Activated CD4-positive, alpha-beta T cell treated with anti-CD3 and anti-CD28 coated beads, Interleukin-2, amount 10 ng/mL, durations not matched to agents 24 days and 14 days (primary cell): ENCODE data around the gene NBEAL1. TPM values are rescaled to one million over a fixed set of nuclear protein-coding genes. Genes with fewer than 3 reads are reported as not detected.
A peak's percentile ranks its signal among the peaks of the same experiment; 100 is the strongest.
"Not testable (repeated sequence)": the region's sequence is repeated elsewhere in the genome, so short reads cannot be mapped to it uniquely, and the experiment has no call there.

ENCODE experiments used
- DNase-seq: peaks from one replicate; pipeline ENCODE4 v3.0.0; 2022
- H3K27ac Mint-ChIP-seq: one replicate; pipeline ENCODE4 v1.8.0; 2022; ENCODE audit warnings: mild to moderate bottlenecking, mixed read lengths
- H3K27me3 Mint-ChIP-seq: one replicate; pipeline ENCODE4 v1.8.0; 2022; ENCODE audit warnings: mixed read lengths
- H3K36me3 Mint-ChIP-seq: one replicate; pipeline ENCODE4 v1.8.0; 2022; ENCODE audit warnings: low read depth, mild to moderate bottlenecking, mixed read lengths
- H3K4me1 Mint-ChIP-seq: one replicate; pipeline ENCODE4 v1.8.0; 2021; ENCODE audit warnings: mixed read lengths
- H3K4me3 Mint-ChIP-seq: one replicate; pipeline ENCODE4 v1.8.0; 2022; ENCODE audit warnings: mild to moderate bottlenecking, moderate library complexity, mixed read lengths
- H3K9me3 Mint-ChIP-seq: one replicate; pipeline ENCODE4 v1.8.0; 2021; ENCODE audit warnings: mixed read lengths
- intact Hi-C: fragments of 100-400 bp; cut with micrococcal nuclease; formaldehyde crosslinking; loops from one replicate; pipeline ENCODE4 v1.15.1; 2023
- total RNA-seq: library from RNA; stranded (reverse); gene quantifications from 2 replicates; pipeline ENCODE4 v1.2.3, GENCODE V29; 2022

NBEAL1 gene
- total RNA-seq: 7.2 and 9.5 TPM in 2 replicates

DNA sequence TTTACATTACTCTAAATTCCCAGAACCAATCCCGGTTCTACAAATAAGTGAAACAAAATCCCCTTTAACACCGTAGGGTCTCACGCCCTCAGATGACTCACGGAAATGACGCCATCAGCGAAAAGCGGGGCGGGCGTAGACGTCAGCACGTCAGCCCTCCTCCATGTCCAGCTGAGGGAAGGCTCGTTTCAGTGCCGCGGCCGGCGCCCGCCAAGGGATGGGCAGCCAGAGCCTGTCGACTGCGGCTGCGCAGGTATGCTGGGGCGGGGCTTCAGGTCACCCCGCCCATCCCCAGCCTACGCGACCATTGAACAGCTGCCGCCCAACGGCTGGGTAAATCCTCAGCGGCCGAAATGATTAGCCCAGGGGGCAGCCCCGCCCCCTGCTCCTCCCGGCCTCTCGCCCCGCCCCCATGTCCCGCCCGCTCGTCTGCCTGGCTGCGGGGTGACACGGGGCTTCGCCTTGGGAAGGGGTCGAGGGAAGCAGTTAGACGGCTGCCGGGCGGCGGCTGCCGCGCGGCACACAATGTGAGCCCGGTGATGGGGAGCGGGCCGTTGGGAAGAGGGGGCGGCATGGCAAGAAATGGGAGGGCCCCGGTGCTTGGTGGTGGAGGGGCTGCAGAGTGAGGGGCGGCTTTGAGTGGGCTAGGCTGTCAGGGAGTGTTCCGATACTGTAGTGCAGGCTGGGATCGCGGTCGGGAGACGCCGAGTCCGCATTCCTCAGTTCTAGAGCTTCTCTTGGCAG is at the start of gene NBEAL1:
Gene NBEAL1 (plus strand): TSS at position 420 of the 744 bp plus-strand sequence. CDS start 1,510 bp downstream, outside the sequence.
- peak within 1 kb of the TSS; percentile 98 for H3K4me3 Mint-ChIP-seq
- H3K36me3 Mint-ChIP-seq: peaks cover 2% of the 10 kb centered on the region
- H3K9me3 Mint-ChIP-seq: no peaks in the 10 kb centered on the region
- peak; percentile 99 for DNase-seq
- H3K27me3 Mint-ChIP-seq: peaks cover 15% of the 10 kb centered on the region
- peaks cover 31% of the 10 kb centered on the region for H3K4me1 Mint-ChIP-seq
- peak within 1 kb of the TSS; percentile 77 for H3K27ac Mint-ChIP-seq
- intact Hi-C loops: loop anchor here (1.0 to 2.0 kb wide), 4 partner anchors 103 to 380 kb away; partner anchors contain the start of genes FAM117B, ICA1L and WDR12

DNA sequence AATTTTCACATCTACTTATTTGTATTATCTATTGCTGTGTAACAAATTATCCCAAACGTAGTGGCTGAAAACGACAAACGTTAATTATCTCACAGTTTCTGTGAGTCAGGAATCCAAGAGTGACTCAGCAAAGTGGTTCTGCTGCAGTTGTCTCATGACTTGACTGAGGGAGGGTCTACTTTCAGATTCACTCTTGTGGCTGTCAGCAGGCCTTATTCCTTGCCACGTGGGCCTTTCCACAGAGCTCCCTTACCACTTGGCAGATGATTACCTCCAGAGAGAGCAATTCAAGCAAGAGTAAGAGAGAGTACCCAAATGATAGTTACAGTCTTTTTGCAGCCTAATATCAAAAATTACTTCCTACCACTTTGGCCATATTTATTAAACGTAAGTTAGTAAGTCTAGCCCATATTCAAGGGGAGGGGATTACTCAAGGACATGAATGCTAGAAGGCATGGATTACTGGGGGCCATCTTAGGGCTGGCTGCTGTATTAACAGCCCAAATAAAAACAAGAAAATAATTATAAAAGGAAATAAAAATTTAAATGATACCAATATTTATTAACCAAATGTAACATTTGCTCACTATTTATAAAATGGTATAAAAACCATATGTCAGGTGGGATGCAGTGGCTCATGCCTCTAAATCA is 48.7 kb upstream of the NBEAL1 start:
- Mint-ChIP-seq H3K4me3 (no peak overlapping the region), H3K4me1 (peaks cover 6% of the 10 kb centered on the region), H3K36me3 (peaks cover 3% of the 10 kb centered on the region), H3K9me3 (no peaks in the 10 kb centered on the region), H3K27ac (no peak overlapping the region), H3K27me3 (no peaks in the 10 kb centered on the region)
- intact Hi-C loops: no loop called here
- peak; percentile 73 for DNase-seq

DNA sequence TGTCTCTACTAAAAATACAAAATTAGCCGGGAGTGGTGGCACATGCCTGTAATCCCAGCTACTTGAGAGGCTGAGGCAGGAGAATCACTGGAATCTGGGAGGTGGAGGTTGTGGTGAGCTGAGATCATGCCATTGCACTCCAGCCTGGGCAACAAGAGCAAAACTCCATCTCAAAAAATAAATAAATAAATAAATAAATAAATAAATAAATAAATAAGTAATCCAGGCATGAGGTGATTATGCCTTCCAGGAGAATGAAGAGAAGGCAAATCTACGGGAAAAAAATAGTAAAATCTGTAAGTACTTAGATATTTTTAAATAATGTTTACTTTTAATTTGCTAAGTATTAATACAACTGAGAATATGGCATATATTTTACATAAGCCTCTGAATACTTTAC is 45.3 kb upstream of the NBEAL1 start:
- intact Hi-C loops, H3K27me3 Mint-ChIP-seq, H3K4me1 Mint-ChIP-seq, H3K4me3 Mint-ChIP-seq, DNase-seq, H3K27ac Mint-ChIP-seq, H3K9me3 Mint-ChIP-seq, H3K36me3 Mint-ChIP-seq: not testable (repeated sequence)

DNA sequence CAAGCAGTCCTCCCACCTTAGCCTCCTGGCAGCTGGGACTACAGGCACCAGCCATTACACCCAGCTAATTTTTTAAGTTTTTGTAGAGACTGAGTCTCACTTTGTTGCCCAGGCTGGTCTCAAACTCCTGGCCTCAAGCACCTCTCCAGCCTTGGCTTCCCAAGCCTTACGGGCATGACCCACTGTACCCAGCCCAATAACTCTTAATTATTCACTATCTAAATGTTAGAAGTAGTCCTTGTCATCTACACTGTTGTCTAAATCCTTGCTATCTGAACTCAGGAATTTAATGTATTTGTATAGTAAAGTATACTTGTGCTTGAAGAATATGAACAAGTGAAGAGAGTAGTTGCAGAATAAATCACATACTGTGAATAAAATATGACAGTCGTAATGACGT is 37.9 kb upstream of the NBEAL1 start:
- no peak overlapping the region for H3K27ac Mint-ChIP-seq
- intact Hi-C loops: no loop called here
- no peak for DNase-seq
- no peaks in the 10 kb centered on the region for H3K9me3 Mint-ChIP-seq
- no peaks in the 10 kb centered on the region for H3K27me3 Mint-ChIP-seq
- peaks cover 1% of the 10 kb centered on the region for H3K36me3 Mint-ChIP-seq
- no peaks in the 10 kb centered on the region for H3K4me1 Mint-ChIP-seq
- no peak overlapping the region for H3K4me3 Mint-ChIP-seq

DNA sequence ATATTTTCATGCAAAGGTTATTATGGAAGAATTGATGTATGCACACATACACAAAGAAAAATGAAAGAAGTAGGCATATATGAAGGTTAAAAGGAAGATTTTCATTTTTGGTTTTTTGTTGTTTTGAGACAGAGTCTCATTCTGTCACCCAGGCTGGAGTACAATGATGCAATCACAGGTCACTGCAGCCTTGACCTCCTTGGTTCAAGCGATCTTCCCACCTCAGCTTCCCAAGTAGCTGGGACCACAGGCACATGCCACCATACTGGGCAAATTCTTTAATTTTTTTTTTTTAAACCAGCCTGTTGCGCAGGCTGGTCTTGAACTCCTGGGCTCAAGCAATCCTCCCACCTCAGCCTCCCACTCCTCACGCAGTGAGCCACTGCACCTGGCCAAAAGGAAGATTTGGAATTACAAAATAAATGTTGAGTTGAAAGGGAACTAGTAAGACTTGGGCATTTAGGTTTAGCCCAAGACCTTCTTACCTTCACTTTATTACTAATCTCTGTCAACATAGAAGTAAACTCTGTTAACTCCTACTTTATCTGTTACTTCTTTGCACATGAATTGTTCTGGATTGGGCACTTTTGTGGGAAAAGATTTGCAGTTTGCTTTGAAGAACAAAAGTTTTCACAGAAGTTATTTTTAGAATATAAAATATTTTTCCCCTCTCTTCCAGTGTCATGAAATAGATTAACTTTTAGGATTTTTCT is 31.7 kb upstream of the NBEAL1 start:
- Mint-ChIP-seq H3K4me3 (no peak overlapping the region), H3K27ac (no peak overlapping the region), H3K36me3 (peaks cover 3% of the 10 kb centered on the region), H3K9me3 (no peaks in the 10 kb centered on the region), H3K27me3 (no peaks in the 10 kb centered on the region), H3K4me1 (no peaks in the 10 kb centered on the region)
- intact Hi-C loops: no loop called here
- DNase-seq: no peak

DNA sequence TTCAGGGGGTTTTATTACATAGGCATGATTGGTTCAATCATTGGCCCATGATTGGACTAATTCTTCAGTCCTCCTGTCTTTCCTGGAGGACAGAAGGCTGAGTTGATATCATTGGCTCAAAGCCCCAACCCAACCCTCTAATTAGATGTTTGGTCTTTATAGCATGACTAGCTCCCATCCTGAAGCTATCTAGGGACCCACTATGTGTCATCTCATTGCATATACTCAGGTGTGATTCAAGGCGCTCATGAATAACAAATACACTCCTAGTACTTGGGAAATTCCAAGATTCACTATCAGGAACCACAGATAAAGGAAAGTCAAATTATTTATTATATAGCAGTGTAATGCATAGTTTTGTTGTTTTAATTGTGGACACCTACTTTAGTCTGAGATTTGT is 24.9 kb upstream of the NBEAL1 start:
- intact Hi-C loops: no loop called here
- no peak overlapping the region for H3K4me3 Mint-ChIP-seq

DNA sequence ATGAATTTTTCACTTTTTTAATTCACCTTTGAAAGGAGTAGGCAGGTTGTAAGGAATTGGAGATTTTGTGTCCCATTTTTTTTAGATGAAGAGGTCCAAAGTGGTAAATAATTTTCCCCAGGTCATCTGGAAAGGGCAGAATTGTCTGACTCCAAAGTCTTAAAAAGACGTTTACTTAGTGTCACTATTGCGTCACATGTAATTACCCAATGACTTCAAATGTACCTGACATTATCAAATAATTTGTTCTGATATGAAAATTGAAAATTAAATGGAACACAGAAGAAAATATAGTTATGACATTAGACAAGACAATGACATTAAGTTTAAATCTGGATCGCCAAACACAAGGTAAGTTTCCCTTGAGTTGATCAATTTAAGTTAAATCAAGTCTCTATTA is 24.2 kb upstream of the NBEAL1 start:
- Mint-ChIP-seq H3K36me3 (no peaks in the 10 kb centered on the region), H3K4me3 (no peak overlapping the region), H3K27me3 (no peaks in the 10 kb centered on the region), H3K9me3 (no peaks in the 10 kb centered on the region), H3K4me1 (no peaks in the 10 kb centered on the region), H3K27ac (no peak overlapping the region)
- no peak for DNase-seq
- intact Hi-C loops: no loop called here

More for the DNA sequence above, 24.9 kb upstream of the NBEAL1 start:
- DNase-seq: no peak
- H3K27ac Mint-ChIP-seq: no peak overlapping the region
- H3K4me1 Mint-ChIP-seq: no peaks in the 10 kb centered on the region
- no peaks in the 10 kb centered on the region for H3K9me3 Mint-ChIP-seq
- no peaks in the 10 kb centered on the region for H3K36me3 Mint-ChIP-seq
- no peaks in the 10 kb centered on the region for H3K27me3 Mint-ChIP-seq

DNA sequence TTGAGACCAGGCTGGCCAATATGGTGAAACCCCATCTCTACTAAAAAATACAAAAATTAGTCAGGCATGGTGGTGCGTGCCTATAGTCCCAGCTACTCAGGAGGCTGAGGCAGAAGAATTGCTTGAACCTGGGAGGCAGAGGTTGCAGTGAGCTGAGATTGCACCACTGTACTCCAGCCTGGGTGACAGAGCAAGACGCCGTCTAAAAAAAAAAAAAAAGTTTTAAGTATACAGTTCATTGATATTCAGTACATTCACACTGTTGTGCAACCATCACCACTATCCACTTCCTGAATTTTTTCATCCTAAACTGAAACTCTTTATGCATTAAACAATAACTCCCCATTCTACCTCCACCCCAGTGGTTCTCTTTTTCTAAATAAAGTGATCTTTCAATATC is 17.6 kb upstream of the NBEAL1 start:
- H3K27ac Mint-ChIP-seq, H3K36me3 Mint-ChIP-seq, H3K27me3 Mint-ChIP-seq, intact Hi-C loops, H3K4me3 Mint-ChIP-seq, H3K4me1 Mint-ChIP-seq, DNase-seq, H3K9me3 Mint-ChIP-seq: not testable (repeated sequence)

DNA sequence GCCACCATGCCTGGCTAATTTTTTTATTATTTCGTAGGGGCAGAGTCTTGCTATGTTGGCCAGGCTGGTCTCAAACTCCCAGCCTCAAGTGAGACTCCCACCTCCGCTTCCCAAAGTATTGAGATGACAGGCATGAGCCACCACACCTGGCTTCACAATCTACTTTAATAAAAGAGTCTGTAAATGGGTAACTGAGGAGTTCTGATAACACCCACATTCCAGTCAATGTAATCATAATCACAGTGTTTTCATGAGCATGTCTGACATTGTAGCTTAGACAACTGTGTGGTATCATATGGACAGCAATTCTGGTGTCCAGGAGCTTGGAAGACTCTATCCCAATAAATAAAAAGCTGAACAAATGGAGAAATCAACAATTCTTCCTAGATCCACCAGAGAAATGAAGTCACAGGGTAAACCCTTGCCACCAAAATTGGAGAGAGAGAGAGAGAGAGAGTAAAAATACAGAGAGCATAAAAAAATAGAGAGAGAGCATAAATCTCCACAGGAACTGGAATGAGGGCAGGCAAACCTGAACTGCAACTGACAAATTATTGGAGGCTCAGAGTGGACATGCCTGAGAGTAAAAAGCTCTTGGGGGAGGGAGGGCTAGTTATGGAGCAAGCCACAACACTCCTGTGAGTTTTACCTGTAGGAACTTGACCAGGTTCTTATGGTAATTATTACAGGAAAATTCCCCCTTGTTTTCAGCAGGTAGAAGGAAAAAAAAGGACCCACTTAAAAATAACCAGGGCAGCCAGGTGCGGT is 12.4 kb upstream of the NBEAL1 start:
- Mint-ChIP-seq H3K9me3 (no peaks in the 10 kb centered on the region), H3K36me3 (no peaks in the 10 kb centered on the region), H3K27ac (no peak overlapping the region), H3K4me1 (no peaks in the 10 kb centered on the region), H3K27me3 (peaks cover 10% of the 10 kb centered on the region), H3K4me3 (no peak overlapping the region)
- intact Hi-C loops: no loop called here
- DNase-seq: no peak

DNA sequence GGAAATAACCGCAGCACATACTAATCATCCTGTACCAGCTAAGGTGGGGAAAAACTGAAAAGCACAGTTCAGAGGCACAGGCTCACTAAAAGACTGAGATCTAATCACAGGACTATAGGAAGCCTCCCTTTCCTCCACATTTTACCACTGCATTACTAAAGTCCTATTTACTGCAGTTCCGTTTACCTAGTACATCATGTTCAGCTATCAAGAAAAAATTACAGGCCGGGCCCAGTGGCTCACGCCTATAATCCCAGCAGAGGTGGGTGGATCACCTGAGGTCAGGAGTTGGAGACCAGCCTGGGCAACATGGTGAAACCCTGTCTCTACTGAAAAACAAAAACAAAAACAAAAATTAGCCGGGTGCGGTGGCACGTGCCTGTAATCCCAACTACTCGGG is 11.0 kb upstream of the NBEAL1 start:
- DNase-seq: no peak
- Mint-ChIP-seq H3K36me3 (no peaks in the 10 kb centered on the region), H3K27ac (no peak overlapping the region), H3K9me3 (no peaks in the 10 kb centered on the region), H3K4me1 (no peaks in the 10 kb centered on the region), H3K4me3 (no peak overlapping the region), H3K27me3 (peaks cover 11% of the 10 kb centered on the region)
- intact Hi-C loops: no loop called here

DNA sequence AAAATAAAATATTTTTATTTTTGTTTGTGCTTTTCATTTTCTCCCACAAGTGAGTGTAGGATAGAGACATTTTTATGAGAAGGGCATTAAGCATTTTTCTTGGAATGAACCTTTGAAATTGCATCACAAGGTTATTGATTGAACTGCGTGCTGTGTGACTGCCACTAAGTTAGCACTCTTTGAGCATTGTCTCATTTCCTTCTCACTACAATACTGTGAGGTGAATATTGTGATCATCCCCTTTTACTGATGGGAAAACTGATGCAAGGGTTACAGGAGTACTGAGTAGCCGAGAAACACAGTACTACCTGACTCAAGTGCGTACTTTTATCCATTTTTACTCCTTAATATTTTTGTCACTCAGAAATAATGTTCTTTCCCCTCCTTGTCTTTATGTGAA is 2.0 kb downstream of the NBEAL1 start:
- intact Hi-C loops: no loop called here
- no peak for DNase-seq
- Mint-ChIP-seq H3K27ac (no peak overlapping the region), H3K36me3 (peaks cover 2% of the 10 kb centered on the region), H3K9me3 (no peaks in the 10 kb centered on the region), H3K4me3 (peak overlapping the region; percentile 33), H3K27me3 (peaks cover under 1% of the 10 kb centered on the region), H3K4me1 (peaks cover 31% of the 10 kb centered on the region)

DNA sequence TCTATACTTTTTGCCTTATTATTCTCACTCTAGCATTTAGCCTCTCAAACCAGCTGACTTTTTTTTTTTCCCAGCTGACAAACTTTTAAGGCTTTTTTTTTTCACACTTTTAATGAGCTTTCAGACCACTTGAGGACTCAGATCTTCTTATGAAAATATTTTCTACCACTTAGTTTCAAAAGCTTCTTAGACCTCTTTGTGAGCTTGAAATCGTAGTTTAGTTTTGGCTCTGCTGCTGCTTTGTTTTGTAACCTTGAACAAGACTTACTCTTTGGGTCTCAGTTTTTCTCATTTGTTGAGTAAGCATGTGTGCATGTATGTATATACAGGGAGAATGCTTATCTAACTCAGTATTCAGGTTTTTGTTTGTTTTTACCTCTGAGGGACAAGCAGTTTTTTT is 3.5 kb downstream of the NBEAL1 start:
- intact Hi-C loops: no loop called here

DNA sequence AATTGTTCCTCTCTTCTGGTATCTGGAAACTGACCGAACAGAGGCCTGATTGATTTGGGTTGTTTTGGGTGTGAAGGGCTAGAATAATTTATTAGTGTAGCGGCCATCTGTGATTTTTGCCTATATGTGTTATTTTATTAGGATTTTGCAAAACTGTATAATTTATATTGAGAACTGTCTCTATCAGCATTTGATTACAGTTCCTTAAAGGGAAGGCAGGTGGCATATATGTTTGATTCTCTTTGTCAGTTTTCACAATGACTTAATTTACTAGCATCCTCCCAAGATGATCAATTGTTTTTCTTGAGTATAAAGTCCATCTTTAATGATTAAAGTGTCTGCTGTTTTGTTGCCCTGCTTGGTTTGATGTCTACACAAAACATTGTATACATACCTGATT is 4.5 kb downstream of the NBEAL1 start:
- no peak overlapping the region for H3K4me3 Mint-ChIP-seq
- intact Hi-C loops: no loop called here
- no peak for DNase-seq
- no peak overlapping the region for H3K27ac Mint-ChIP-seq
- H3K9me3 Mint-ChIP-seq: no peaks in the 10 kb centered on the region
- H3K27me3 Mint-ChIP-seq: no peaks in the 10 kb centered on the region
- H3K36me3 Mint-ChIP-seq: peaks cover 2% of the 10 kb centered on the region
- peaks cover 27% of the 10 kb centered on the region for H3K4me1 Mint-ChIP-seq

More for the DNA sequence above, 3.5 kb downstream of the NBEAL1 start:
- Mint-ChIP-seq H3K27ac (no peak overlapping the region), H3K4me3 (peak overlapping the region; percentile 16), H3K36me3 (peaks cover 2% of the 10 kb centered on the region), H3K9me3 (no peaks in the 10 kb centered on the region), H3K27me3 (no peaks in the 10 kb centered on the region), H3K4me1 (peaks cover 31% of the 10 kb centered on the region)
- DNase-seq: no peak
